ENCODE results near the gene DNAI2.
A peak's percentile ranks its signal among the peaks of the same experiment; 100 is the strongest.
"Not testable (repeated sequence)": the region's sequence is repeated elsewhere in the genome, so short reads cannot be mapped to it uniquely, and the experiment has no call there.

The DNAI2 gene

GRCh38 chr17:74276541-74277009, 2.5 kb downstream of the DNAI2 start:
- no peak for DNase-seq

- no peak for DNase-seq
Observed at GRCh38 chr17:74277935-74278334, 3.9 kb downstream of the DNAI2 start.

- DNase-seq = not testable (repeated sequence)
Observed at GRCh38 chr17:74279617-74280016, 5.6 kb downstream of the DNAI2 start.

GRCh38 chr17:74280093-74280513, 6.1 kb downstream of the DNAI2 start:
- peak; percentile 62 to 74 for DNase-seq

GRCh38 chr17:74281799-74282198, 7.8 kb downstream of the DNAI2 start:
- no peak for DNase-seq

- peak in 1 of 2 experiments; percentile 37 for DNase-seq
Observed at GRCh38 chr17:74282274-74282586, 8.2 kb downstream of the DNAI2 start.

GRCh38 chr17:74282587-74283370, 8.7 kb downstream of the DNAI2 start:
- DNase-seq = peak; percentile 72 to 81

- DNase-seq = peak; percentile 61 to 69
Observed at GRCh38 chr17:74283371-74283673, 9.3 kb downstream of the DNAI2 start.

GRCh38 chr17:74287031-74287602, 13.1 kb downstream of the DNAI2 start:
- DNase-seq = no peak

- DNase-seq = peak; percentile 43 to 68
Observed at GRCh38 chr17:74288785-74289184, 14.8 kb downstream of the DNAI2 start.

- no peak for DNase-seq
Observed at GRCh38 chr17:74289688-74290087, 15.7 kb downstream of the DNAI2 start.

GRCh38 chr17:74290340-74290739, 16.3 kb downstream of the DNAI2 start:
- no peak for DNase-seq

GRCh38 chr17:74292495-74292894, 18.5 kb downstream of the DNAI2 start:
- no peak for DNase-seq

- DNase-seq = no peak
Observed at GRCh38 chr17:74295625-74296547, 21.9 kb downstream of the DNAI2 start.

GRCh38 chr17:74296548-74296936, 22.5 kb downstream of the DNAI2 start:
- peak; percentile 50 to 64 for DNase-seq

GRCh38 chr17:74297941-74298340, 23.9 kb downstream of the DNAI2 start:
- peak; percentile 60 to 69 for DNase-seq

- no peak for DNase-seq
Observed at GRCh38 chr17:74298778-74299177, 24.7 kb downstream of the DNAI2 start.

GRCh38 chr17:74299226-74300009, 25.4 kb downstream of the DNAI2 start:
- DNase-seq = no peak

- no peak for DNase-seq
Observed at GRCh38 chr17:74303305-74303704, 29.3 kb downstream of the DNAI2 start.

GRCh38 chr17:74304184-74304583, 30.1 kb downstream of the DNAI2 start:
- no peak for DNase-seq

- DNase-seq = no peak
Observed at GRCh38 chr17:74305865-74306654, 32.0 kb downstream of the DNAI2 start.

Data from activated CD4-positive, alpha-beta T cell treated with anti-CD3 and anti-CD28 coated beads, Interleukin-2, amount 50 U/mL, for 48 hours (primary cell).